K562 (cell line): ENCODE data around the gene KCNJ5. TPM values are rescaled to one million over a fixed set of nuclear protein-coding genes. Genes with fewer than 3 reads are reported as not detected.

Experiments used
- ATAC-seq: fragments of 200-7000 bp; cut with Tn5 transposase; 3 replicates; pipeline ENCODE4 v1.9.1; 2020; ENCODE audit warnings: moderate library complexity
- BruUV-seq: library from RNA; stranded (reverse); fragments of 400-500 nt; replicated peaks from 2 replicates; lab custom pipeline; 2021; lab: Mats Ljungman, UMichigan
- CTCF ChIA-PET: fragments of 300-600 bp; formaldehyde crosslinking; extraction: SDS; loops from one replicate; lab custom pipeline; 2021; ENCODE audit warnings: low intra/inter-chr PET ratio; lab: Yijun Ruan, JAX
- POLR2A ChIA-PET: fragments of 300-600, 350-650 bp; sonication (Branson Sonifier 250); formaldehyde crosslinking; extraction: SDS; loops from one replicate; lab custom pipeline; 2021; ENCODE audit warnings: antibody characterized with exemption, inconsistent platforms; lab: Yijun Ruan, JAX
- DNase-seq, 4 experiments: peaks; one replicate each; pipeline versions ENCODE4 v3.0.0 to v3.0.0-alpha.2; 2011 to 2018; ENCODE audit warnings: low spot score in 3 of 4, mixed read lengths in 3 of 4; ENCODE audit errors: extremely low read depth in 1 of 4
- FAIRE-seq: peaks from 2 replicates; lab custom pipeline; 2011; peaks lifted over from hg19 to GRCh38; lab: Jason Lieb, UNC
- H2AFZ ChIP-seq: 2 replicates; pipeline ENCODE4 v1.6.0; 2011; ENCODE audit warnings: low read depth, low read length, control low read depth, inconsistent platforms
- H3K27ac ChIP-seq: fragments of 200-600 bp; 3 replicates; pipeline ENCODE4 v1.8.0; 2011; ENCODE audit warnings: low read depth, mild to moderate bottlenecking, control low read depth, inconsistent platforms, low read length, moderate library complexity, mixed read lengths; ENCODE audit errors: extremely low read depth
- H3K27me3 ChIP-seq, 2 experiments: fragments of 300-600 bp in 1 of 2; 2 replicates in 1 of 2; 3 replicates in 1 of 2; pipeline versions ENCODE4 v1.6.0 to v1.8.0; 2011; ENCODE audit warnings: inconsistent platforms in 2 of 2, low read length in 2 of 2, mild to moderate bottlenecking in 1 of 2, mixed read lengths in 1 of 2, moderate library complexity in 1 of 2; ENCODE audit not compliant: control insufficient read depth in 2 of 2, insufficient read depth in 2 of 2
- H3K36me3 ChIP-seq: fragments of 300-600 bp; 3 replicates; pipeline ENCODE4 v1.8.0; 2011; ENCODE audit warnings: mild to moderate bottlenecking, low read length, inconsistent platforms; ENCODE audit not compliant: control insufficient read depth, insufficient read depth
- H3K4me1 ChIP-seq, 2 experiments: fragments of 200-600 bp in 1 of 2; replicated peaks in 1 of 2; 2 replicates in 1 of 2; 3 replicates in 1 of 2; pipeline versions ENCODE4 v1.5.1 to v1.8.0; 2011; ENCODE audit warnings: inconsistent platforms in 2 of 2, low read length in 2 of 2, mild to moderate bottlenecking in 1 of 2, mixed read lengths in 1 of 2, moderate library complexity in 1 of 2; ENCODE audit not compliant: control insufficient read depth in 2 of 2, insufficient read depth in 2 of 2
- H3K4me2 ChIP-seq: 2 replicates; pipeline ENCODE4 v1.6.1; 2011; ENCODE audit warnings: low read length, control low read depth, inconsistent platforms, mixed read lengths; ENCODE audit not compliant: insufficient read depth
- H3K4me3 ChIP-seq: fragments of 200-600 bp; sonication (generic), shearing (Covaris generic); 2 replicates; pipeline ENCODE4 v1.5.1; 2016; ENCODE audit warnings: control low read depth, inconsistent platforms
- H3K79me2 ChIP-seq: fragments of 200-600 bp; 3 replicates; pipeline ENCODE4 v1.8.0; 2011; ENCODE audit warnings: low read length, inconsistent platforms; ENCODE audit not compliant: control insufficient read depth, insufficient read depth
- H3K9ac ChIP-seq, 2 experiments: 2 replicates each; pipeline versions ENCODE4 v1.6.0 to v1.6.1; 2011; ENCODE audit warnings: low read depth in 2 of 2, low read length in 2 of 2, control low read depth in 1 of 2, inconsistent platforms in 1 of 2, mild to moderate bottlenecking in 1 of 2, mixed read lengths in 1 of 2; ENCODE audit not compliant: insufficient read depth in 1 of 2
- H3K9me1 ChIP-seq: one replicate; pipeline ENCODE4 v1.6.0; 2011; ENCODE audit warnings: inconsistent platforms, mild to moderate bottlenecking, low read length, moderate library complexity; ENCODE audit not compliant: control insufficient read depth, insufficient read depth
- H3K9me3 ChIP-seq: replicated peaks from 2 replicates; pipeline ENCODE4 v1.5.1; 2011; ENCODE audit warnings: low read depth, low read length, inconsistent platforms; ENCODE audit not compliant: control insufficient read depth, insufficient read depth
- H4K20me1 ChIP-seq: replicated peaks from 2 replicates; pipeline ENCODE4 v1.6.1; 2011; ENCODE audit warnings: low read length, inconsistent platforms, mixed read lengths; ENCODE audit not compliant: control insufficient read depth, insufficient read depth
- HES1 ChIP-seq: fragments of 450-650 bp; IDR thresholded peaks from 2 replicates; pipeline ENCODE4 v1.6.1; 2016; ENCODE audit warnings: low read depth, mild to moderate bottlenecking, moderate library complexity
- PCBP1 ChIP-seq: fragments of 200-400 bp; formaldehyde crosslinking; IDR thresholded peaks from 2 replicates; pipeline ENCODE4 v1.6.1; 2018; ENCODE audit warnings: mild to moderate bottlenecking, low read depth, low read length; ENCODE audit not compliant: poor library complexity, severe bottlenecking
- ZNF140 ChIP-seq: fragments of 250-450 bp; sonication (Bioruptor Pico); IDR thresholded peaks from 2 replicates; pipeline ENCODE4 v1.8.0; 2021; ENCODE audit warnings: moderate library complexity, mild to moderate bottlenecking, inconsistent platforms
- ZNF23 ChIP-seq: fragments of 250-450 bp; sonication (Bioruptor Pico); IDR thresholded peaks from 2 replicates; pipeline ENCODE4 v1.4.0; 2020; ENCODE audit warnings: mild to moderate bottlenecking
- ZNF639 ChIP-seq, 2 experiments: fragments of 200-800 bp in 1 of 2; sonication (Bioruptor generic) in 1 of 2; sonication (generic) in 1 of 2; formaldehyde crosslinking in 1 of 2; IDR thresholded peaks in 1 of 2; conservative IDR thresholded peaks in 1 of 2; 2 replicates each; pipeline versions ENCODE4 v1.5.0 to v1.6.1; 2016 to 2020; ENCODE audit warnings: missing compliant biosample characterization in 1 of 2, missing genetic modification characterization in 1 of 2, missing genetic modification reagents in 1 of 2
- ZSCAN29 ChIP-seq: fragments of 450-650 bp; IDR thresholded peaks from 2 replicates; pipeline ENCODE4 v1.6.1; 2017
- WGBS: fragments of 100-300 bp; shearing (Covaris generic); methylation state at CpG from one replicate; pipeline ENCODE4 v1.1.6; 2016; ENCODE audit warnings: low coverage, mixed read lengths; ENCODE audit not compliant: insufficient coverage; ENCODE audit errors: missing lambda C conversion rate; 5-methylcytosine and 5-hydroxymethylcytosine counted together
- in situ Hi-C: fragments of 300-500 bp; cut with MboI; formaldehyde crosslinking; loops from 4 replicates; pipeline ENCODE4 v1.15.0; 2018; ENCODE audit warnings: inconsistent platforms, mixed read lengths
- intact Hi-C: fragments of 100-400 bp; cut with micrococcal nuclease; formaldehyde crosslinking; loops from 2 replicates; pipeline ENCODE4 v1.14.2; 2022
- polyA plus RNA-seq, 8 experiments: library from polyadenylated mRNA; depleted of rRNA in 4 of 8; stranded (reverse) in 5 of 8; unstranded in 3 of 8; fragments of >200 nt; fragmentation: Nextera tagmentation in 2 of 8; fragmentation: Illumina TruSeq in 1 of 8; extraction: Ambion mirVana in 2 of 8; extraction: Trizol in 1 of 8; gene quantifications; 2 replicates each; pipeline versions ENCODE4 v1.2.1 to v1.2.3, GENCODE V29; 2011 to 2014; ENCODE audit warnings: inconsistent platforms in 1 of 8, missing spikeins in 1 of 8
- total RNA-seq, 7 experiments: library from RNA; depleted of rRNA in 6 of 7; stranded (reverse); fragments of >200 nt in 6 of 7; fragmentation: Illumina TruSeq in 2 of 7; extraction: Trizol in 2 of 7; gene quantifications; 2 replicates each; pipeline versions ENCODE4 v1.2.1 to v1.2.3, GENCODE V29; 2011 to 2021; ENCODE audit warnings: low replicate concordance in 1 of 7
- TF ChIP-seq, protein P1 (sequence below): sonication (generic); formaldehyde crosslinking; IDR thresholded peaks from 2 replicates; pipeline ENCODE4 v1.8.0; 2022; ENCODE audit warnings: mild to moderate bottlenecking, missing genetic modification reagents, borderline replicate concordance
- TF ChIP-seq, protein P2 (sequence below): sonication (generic); formaldehyde crosslinking; IDR thresholded peaks from 2 replicates; pipeline ENCODE4 v1.8.1; 2022; ENCODE audit warnings: missing genetic modification reagents
- TF ChIP-seq, protein P3 (sequence below), 3 experiments: IDR thresholded peaks in 2 of 3; conservative IDR thresholded peaks in 1 of 3; 2 replicates each; pipeline ENCODE4 v1.5.1; 2011 to 2012; ENCODE audit warnings: low read length in 3 of 3, mild to moderate bottlenecking in 3 of 3, control low read depth in 2 of 3, improper control_type of control experiment in 1 of 3, inconsistent platforms in 1 of 3, low read depth in 1 of 3, mixed read lengths in 1 of 3, moderate library complexity in 1 of 3; ENCODE audit not compliant: insufficient read depth in 2 of 3

Gene KCNJ5
- total and polyA plus RNA-seq, 9 of the 15 experiments (the other 6 are each of a cell fraction or from before 2014, with no cell fraction given) = 0.04 TPM; not detected in 8

GRCh38 chr11:128905345-128906184 lies 14.4 kb downstream of the KCNJ5 start:
- in situ Hi-C loops (no loop called here), intact Hi-C loops (no loop called here)
- peaks cover 11 to 36% of the 10 kb centered on the region in 2 experiments for H3K27me3 ChIP-seq
- no peaks in the 10 kb centered on the region for H3K9me1 ChIP-seq
- H3K4me3 ChIP-seq = no peak overlapping the region
- no TSS peak for BruUV-seq
- no peak overlapping the region for H3K27ac ChIP-seq
- H3K4me1 ChIP-seq = 0 out of 5 replicates have a peak, but pooled peaks cover 0 to 4% of the 10 kb centered on the region in 2 experiments
- no peaks in the 10 kb centered on the region for H3K9me3 ChIP-seq
- no peak overlapping the region for H3K9ac ChIP-seq
- H4K20me1 ChIP-seq = no peaks in the 10 kb centered on the region; the same call in 1 of the 2 replicates
- CTCF ChIA-PET = no interaction called here
- H3K36me3 ChIP-seq = no peaks in the 10 kb centered on the region
- no peak overlapping the region for H2AFZ ChIP-seq
- ATAC-seq (peak; percentile 85), FAIRE-seq (no peak), DNase-seq (peak; percentile 15 to 63 (median 59))
- POLR2A ChIA-PET = no interaction called here
- H3K4me2 ChIP-seq = no peak overlapping the region
- no peaks in the 10 kb centered on the region for H3K79me2 ChIP-seq
- WGBS = 10% methylated on average over 13 of the region's 45 CpGs
- TF ChIP-seq, protein P1, sequence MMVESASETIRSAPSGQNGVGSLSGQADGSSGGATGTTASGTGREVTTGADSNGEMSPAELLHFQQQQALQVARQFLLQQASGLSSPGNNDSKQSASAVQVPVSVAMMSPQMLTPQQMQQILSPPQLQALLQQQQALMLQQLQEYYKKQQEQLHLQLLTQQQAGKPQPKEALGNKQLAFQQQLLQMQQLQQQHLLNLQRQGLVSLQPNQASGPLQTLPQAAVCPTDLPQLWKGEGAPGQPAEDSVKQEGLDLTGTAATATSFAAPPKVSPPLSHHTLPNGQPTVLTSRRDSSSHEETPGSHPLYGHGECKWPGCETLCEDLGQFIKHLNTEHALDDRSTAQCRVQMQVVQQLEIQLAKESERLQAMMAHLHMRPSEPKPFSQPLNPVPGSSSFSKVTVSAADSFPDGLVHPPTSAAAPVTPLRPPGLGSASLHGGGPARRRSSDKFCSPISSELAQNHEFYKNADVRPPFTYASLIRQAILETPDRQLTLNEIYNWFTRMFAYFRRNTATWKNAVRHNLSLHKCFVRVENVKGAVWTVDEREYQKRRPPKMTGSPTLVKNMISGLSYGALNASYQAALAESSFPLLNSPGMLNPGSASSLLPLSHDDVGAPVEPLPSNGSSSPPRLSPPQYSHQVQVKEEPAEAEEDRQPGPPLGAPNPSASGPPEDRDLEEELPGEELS (CRISPR knock-in tag) = no peak
- TF ChIP-seq HES1 (no peak), PCBP1 (no peak), ZNF140 (CRISPR knock-in tag) (no peak), ZNF639 (CRISPR knock-in tag; conservative IDR thresholded peaks at IDR 0.05 in 1 of 2, IDR thresholded peaks at IDR 0.05 in 1 of 2) (no peak), ZNF23 (no peak), ZSCAN29 (no peak)
- TF ChIP-seq, protein P2, sequence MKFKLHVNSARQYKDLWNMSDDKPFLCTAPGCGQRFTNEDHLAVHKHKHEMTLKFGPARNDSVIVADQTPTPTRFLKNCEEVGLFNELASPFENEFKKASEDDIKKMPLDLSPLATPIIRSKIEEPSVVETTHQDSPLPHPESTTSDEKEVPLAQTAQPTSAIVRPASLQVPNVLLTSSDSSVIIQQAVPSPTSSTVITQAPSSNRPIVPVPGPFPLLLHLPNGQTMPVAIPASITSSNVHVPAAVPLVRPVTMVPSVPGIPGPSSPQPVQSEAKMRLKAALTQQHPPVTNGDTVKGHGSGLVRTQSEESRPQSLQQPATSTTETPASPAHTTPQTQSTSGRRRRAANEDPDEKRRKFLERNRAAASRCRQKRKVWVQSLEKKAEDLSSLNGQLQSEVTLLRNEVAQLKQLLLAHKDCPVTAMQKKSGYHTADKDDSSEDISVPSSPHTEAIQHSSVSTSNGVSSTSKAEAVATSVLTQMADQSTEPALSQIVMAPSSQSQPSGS = no peak
- TF ChIP-seq, protein P3, sequence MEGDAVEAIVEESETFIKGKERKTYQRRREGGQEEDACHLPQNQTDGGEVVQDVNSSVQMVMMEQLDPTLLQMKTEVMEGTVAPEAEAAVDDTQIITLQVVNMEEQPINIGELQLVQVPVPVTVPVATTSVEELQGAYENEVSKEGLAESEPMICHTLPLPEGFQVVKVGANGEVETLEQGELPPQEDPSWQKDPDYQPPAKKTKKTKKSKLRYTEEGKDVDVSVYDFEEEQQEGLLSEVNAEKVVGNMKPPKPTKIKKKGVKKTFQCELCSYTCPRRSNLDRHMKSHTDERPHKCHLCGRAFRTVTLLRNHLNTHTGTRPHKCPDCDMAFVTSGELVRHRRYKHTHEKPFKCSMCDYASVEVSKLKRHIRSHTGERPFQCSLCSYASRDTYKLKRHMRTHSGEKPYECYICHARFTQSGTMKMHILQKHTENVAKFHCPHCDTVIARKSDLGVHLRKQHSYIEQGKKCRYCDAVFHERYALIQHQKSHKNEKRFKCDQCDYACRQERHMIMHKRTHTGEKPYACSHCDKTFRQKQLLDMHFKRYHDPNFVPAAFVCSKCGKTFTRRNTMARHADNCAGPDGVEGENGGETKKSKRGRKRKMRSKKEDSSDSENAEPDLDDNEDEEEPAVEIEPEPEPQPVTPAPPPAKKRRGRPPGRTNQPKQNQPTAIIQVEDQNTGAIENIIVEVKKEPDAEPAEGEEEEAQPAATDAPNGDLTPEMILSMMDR (IDR thresholded peaks at IDR 0.05 in 2 of 3, conservative IDR thresholded peaks at IDR 0.05 in 1 of 3; ENCODE audit: insufficient read depth in 2 of 3, low read depth in 1 of 3, low read length in 3 of 3) = peak; percentile 13 to 16 (median 14); a peak in 1 of 6 replicates
